Caco-2 (cell line): ENCODE results near the gene CISD1. TPM values are rescaled to one million over a fixed set of nuclear protein-coding genes. Genes with fewer than 3 reads are reported as not detected.

Source experiments
- BruUV-seq: library from RNA; stranded (reverse); fragments of 400-500 nt; replicated peaks from 2 replicates; lab custom pipeline; 2021; lab: Mats Ljungman, UMichigan
- CTCF ChIA-PET: fragments of 300-600 bp; sonication (Branson Sonifier 250); formaldehyde crosslinking; loops from one replicate; lab custom pipeline; 2022; ENCODE audit warnings: antibody characterized with exemption; lab: Charles Lee
- POLR2A ChIA-PET: fragments of 300-600 bp; sonication (Branson Sonifier 250); formaldehyde crosslinking; loops from one replicate; lab custom pipeline; 2022; ENCODE audit warnings: antibody characterized with exemption; lab: Charles Lee
- DNase-seq, 2 experiments: peaks; one replicate each; pipeline versions ENCODE4 v3.0.0 to v3.0.0-alpha.2; 2020 to 2022
- H3K27me3 ChIP-seq: replicated peaks from 2 replicates; pipeline ENCODE4 v1.6.0; 2011; ENCODE audit warnings: low read length; ENCODE audit not compliant: control insufficient read depth, insufficient read depth
- H3K36me3 ChIP-seq: 2 replicates; pipeline ENCODE4 v1.5.1; 2011; ENCODE audit warnings: low read length; ENCODE audit not compliant: control insufficient read depth, insufficient read depth
- H3K4me1 ChIP-seq: fragments of 250-450 bp; sonication (Bioruptor Pico); 2 replicates; pipeline ENCODE4 v1.5.1; 2020; ENCODE audit warnings: mild to moderate bottlenecking
- H3K4me3 ChIP-seq: 2 replicates; pipeline ENCODE4 v1.5.1; 2011; ENCODE audit warnings: low read depth, mild to moderate bottlenecking, control low read depth, low read length
- H3K9me3 ChIP-seq: fragments of 250-450 bp; sonication (Bioruptor Pico); 2 replicates; pipeline ENCODE4 v1.5.1; 2020; ENCODE audit warnings: mild to moderate bottlenecking, moderate library complexity
- H3K27ac Mint-ChIP-seq: one replicate; pipeline ENCODE4 v1.8.0; 2022; ENCODE audit warnings: mixed read lengths; ENCODE audit not compliant: unreplicated experiment
- H3K27me3 Mint-ChIP-seq: one replicate; pipeline ENCODE4 v1.8.0; 2022; ENCODE audit warnings: mixed read lengths; ENCODE audit not compliant: insufficient read depth, unreplicated experiment
- H3K36me3 Mint-ChIP-seq: one replicate; pipeline ENCODE4 v1.8.0; 2022; ENCODE audit warnings: mild to moderate bottlenecking, mixed read lengths; ENCODE audit not compliant: insufficient read depth, unreplicated experiment
- H3K4me1 Mint-ChIP-seq: one replicate; pipeline ENCODE4 v1.8.0; 2022; ENCODE audit warnings: low read depth, mixed read lengths; ENCODE audit not compliant: unreplicated experiment
- H3K4me3 Mint-ChIP-seq: one replicate; pipeline ENCODE4 v1.8.0; 2022; ENCODE audit warnings: mild to moderate bottlenecking, moderate library complexity, mixed read lengths; ENCODE audit not compliant: unreplicated experiment
- H3K9me3 Mint-ChIP-seq: one replicate; pipeline ENCODE4 v1.8.0; 2022; ENCODE audit warnings: mixed read lengths; ENCODE audit not compliant: unreplicated experiment
- intact Hi-C: fragments of 100-400 bp; cut with micrococcal nuclease; formaldehyde crosslinking; loops from one replicate; pipeline ENCODE4 v1.10.0; 2022; ENCODE audit not compliant: unreplicated experiment
- total RNA-seq: library from RNA; stranded (reverse); gene quantifications from 2 replicates; pipeline ENCODE4 v1.2.3, GENCODE V29; 2022
- TF ChIP-seq, protein P1 (sequence below), 2 experiments: fragments of 200-600 bp in 1 of 2; IDR thresholded peaks; 1 replicate in 1 of 2; 2 replicates in 1 of 2; pipeline versions ENCODE4 v1.5.1 to v1.8.0; 2011 to 2022; ENCODE audit warnings: antibody characterized with exemption in 1 of 2, control low read depth in 1 of 2, inconsistent platforms in 1 of 2, low read depth in 1 of 2, low read length in 1 of 2, mild to moderate bottlenecking in 1 of 2, moderate library complexity in 1 of 2; ENCODE audit not compliant: insufficient read depth in 1 of 2, severe bottlenecking in 1 of 2, unreplicated experiment in 1 of 2

CISD1 gene
- total RNA-seq, 1 experiment from 2014 or later = 98.3 TPM

- DNase-seq = peak; percentile 58 to 79
- Mint-ChIP-seq H3K36me3 (peaks cover 7% of the 10 kb centered on the region), H3K27me3 (no peaks in the 10 kb centered on the region), H3K4me3 (no peak overlapping the region), H3K9me3 (no peaks in the 10 kb centered on the region), H3K4me1 (peaks cover 6% of the 10 kb centered on the region), H3K27ac (no peak overlapping the region)
- no peak overlapping the region for H3K4me3 ChIP-seq
- H3K4me1 ChIP-seq = no peaks in the 10 kb centered on the region
- intact Hi-C loops = loop anchor here (1.0 kb wide), 2 partner anchors 22 to 114 kb away; partner anchors contain the start of gene CISD1
- H3K36me3 ChIP-seq = no peaks in the 10 kb centered on the region
- POLR2A ChIA-PET = no interaction called here
- CTCF ChIA-PET = interaction anchor here (0.7 to 4.5 kb wide), 15 partner anchors 9 to 361 kb away, joined by 3 to 84 read pairs (median 3); partner anchors contain the start of genes CISD1 and IPMK
- BruUV-seq = no TSS peak
- no peaks in the 10 kb centered on the region for H3K27me3 ChIP-seq
- H3K9me3 ChIP-seq = no peaks in the 10 kb centered on the region
- TF ChIP-seq, protein P1, sequence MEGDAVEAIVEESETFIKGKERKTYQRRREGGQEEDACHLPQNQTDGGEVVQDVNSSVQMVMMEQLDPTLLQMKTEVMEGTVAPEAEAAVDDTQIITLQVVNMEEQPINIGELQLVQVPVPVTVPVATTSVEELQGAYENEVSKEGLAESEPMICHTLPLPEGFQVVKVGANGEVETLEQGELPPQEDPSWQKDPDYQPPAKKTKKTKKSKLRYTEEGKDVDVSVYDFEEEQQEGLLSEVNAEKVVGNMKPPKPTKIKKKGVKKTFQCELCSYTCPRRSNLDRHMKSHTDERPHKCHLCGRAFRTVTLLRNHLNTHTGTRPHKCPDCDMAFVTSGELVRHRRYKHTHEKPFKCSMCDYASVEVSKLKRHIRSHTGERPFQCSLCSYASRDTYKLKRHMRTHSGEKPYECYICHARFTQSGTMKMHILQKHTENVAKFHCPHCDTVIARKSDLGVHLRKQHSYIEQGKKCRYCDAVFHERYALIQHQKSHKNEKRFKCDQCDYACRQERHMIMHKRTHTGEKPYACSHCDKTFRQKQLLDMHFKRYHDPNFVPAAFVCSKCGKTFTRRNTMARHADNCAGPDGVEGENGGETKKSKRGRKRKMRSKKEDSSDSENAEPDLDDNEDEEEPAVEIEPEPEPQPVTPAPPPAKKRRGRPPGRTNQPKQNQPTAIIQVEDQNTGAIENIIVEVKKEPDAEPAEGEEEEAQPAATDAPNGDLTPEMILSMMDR (IDR thresholded peaks at IDR 0.05; ENCODE audit: insufficient read depth in 1 of 2, low read depth in 1 of 2, low read length in 1 of 2, severe bottlenecking in 1 of 2, unreplicated experiment in 1 of 2) = peak; percentile 94 to 96
Measured at GRCh38 chr10:58291538-58292174, 22.7 kb downstream of the CISD1 start.

- Mint-ChIP-seq H3K36me3 (no peaks in the 10 kb centered on the region), H3K4me3 (no peak overlapping the region), H3K27ac (no peak overlapping the region), H3K27me3 (no peaks in the 10 kb centered on the region), H3K4me1 (peaks cover 6% of the 10 kb centered on the region), H3K9me3 (no peaks in the 10 kb centered on the region)
- ChIA-PET CTCF (no interaction called here), POLR2A (no interaction called here)
- no peaks in the 10 kb centered on the region for H3K27me3 ChIP-seq
- no peak for DNase-seq
- H3K4me1 ChIP-seq = no peaks in the 10 kb centered on the region
- TF ChIP-seq, protein P1 (IDR thresholded peaks at IDR 0.05; ENCODE audit: insufficient read depth in 1 of 2, low read depth in 1 of 2, low read length in 1 of 2, severe bottlenecking in 1 of 2, unreplicated experiment in 1 of 2) = no peak
- BruUV-seq = no TSS peak
- H3K4me3 ChIP-seq = no peak overlapping the region
- H3K9me3 ChIP-seq = no peaks in the 10 kb centered on the region
- no peaks in the 10 kb centered on the region for H3K36me3 ChIP-seq
- intact Hi-C loops = no loop called here
Measured at GRCh38 chr10:58293989-58294388, 25.0 kb downstream of the CISD1 start.

DNA sequence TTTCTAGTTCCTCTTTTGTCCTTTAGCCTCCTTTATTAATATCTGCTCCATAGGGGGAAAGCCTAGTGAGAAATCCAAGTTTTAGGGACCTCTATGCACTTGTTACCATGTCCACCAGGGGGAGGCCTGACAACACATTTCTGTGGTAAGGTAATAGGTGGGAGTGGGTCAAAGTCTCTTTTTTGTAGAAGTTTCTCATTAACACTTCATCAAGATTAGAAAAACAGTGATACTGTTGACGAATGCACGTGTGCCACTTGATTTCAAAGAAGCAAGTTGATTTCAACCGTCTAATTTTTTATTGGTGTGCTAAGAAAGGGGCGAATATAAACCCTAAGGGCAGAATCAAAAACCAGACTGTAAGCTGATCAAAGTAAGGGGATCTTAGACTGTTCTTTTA lies 30.6 kb downstream of the CISD1 start:
- ChIA-PET POLR2A (no interaction called here), CTCF (interaction anchor here (0.6 to 3.1 kb wide), 7 partner anchors 8 to 495 kb away, joined by 3 to 24 read pairs (median 3); partner anchors contain the start of gene TFAM)
- H3K36me3 Mint-ChIP-seq = no peaks in the 10 kb centered on the region
- intact Hi-C loops = loop anchor here (1.0 to 5.0 kb wide), 6 partner anchors 36 to 342 kb away; partner anchors contain the start of genes BICC1, TFAM and UBE2D1
- Histone ChIP-seq H3K4me3 (peak overlapping the region; percentile 3; the same call in 1 of the 2 replicates), H3K4me1 (peaks cover 10% of the 10 kb centered on the region), H3K36me3 (no peaks in the 10 kb centered on the region), H3K27me3 (no peaks in the 10 kb centered on the region), H3K9me3 (no peaks in the 10 kb centered on the region)
- no peaks in the 10 kb centered on the region for H3K27me3 Mint-ChIP-seq
- H3K27ac Mint-ChIP-seq = no peak overlapping the region
- DNase-seq = peak; percentile 83 to 90
- H3K4me3 Mint-ChIP-seq = peak overlapping the region; percentile 37
- H3K4me1 Mint-ChIP-seq = peaks cover 9% of the 10 kb centered on the region
- no peaks in the 10 kb centered on the region for H3K9me3 Mint-ChIP-seq
- TF ChIP-seq, protein P1 (IDR thresholded peaks at IDR 0.05; ENCODE audit: insufficient read depth in 1 of 2, low read depth in 1 of 2, low read length in 1 of 2, severe bottlenecking in 1 of 2, unreplicated experiment in 1 of 2) = peak; percentile 97 to 99
- BruUV-seq = no TSS peak
